Measurements from ENCODE around the gene FOXN1. TPM values are rescaled to one million over a fixed set of nuclear protein-coding genes. Genes with fewer than 3 reads are reported as not detected.

Gene FOXN1
- total and polyA plus RNA-seq, 2 of the 13 experiments (the other 11 are each of a cell fraction or from before 2014, with no cell fraction given): 0.01 TPM; not detected in 1

DNA sequence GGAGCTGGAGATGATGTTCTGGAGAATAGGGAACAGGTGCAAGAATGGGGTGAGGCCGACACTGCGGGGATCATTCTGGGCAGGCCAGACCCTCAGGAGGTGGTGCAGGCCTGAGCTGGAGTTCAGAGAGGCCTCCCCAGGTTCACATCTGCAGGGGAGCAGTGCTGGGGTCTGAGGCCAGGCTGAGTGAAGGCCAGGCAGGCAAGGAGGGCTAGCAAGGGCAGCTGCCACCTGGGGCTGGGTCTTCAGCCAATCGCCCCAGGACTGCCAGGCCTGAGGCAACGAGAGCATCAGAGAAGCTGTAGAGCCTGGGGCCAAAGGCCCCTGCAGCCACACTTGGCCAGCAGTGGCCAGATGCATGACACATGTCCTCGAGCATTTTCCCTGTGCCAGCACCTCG is 14.5 kb downstream of the FOXN1 start:
- Histone ChIP-seq H3K27ac (ENCODE audit: extremely low read length, insufficient read depth, low read length) (no peak overlapping the region), H3K9ac (ENCODE audit: insufficient read depth, low read depth, low read length) (no peak overlapping the region), H3K4me2 (ENCODE audit: low read depth, low read length) (no peak overlapping the region), H3K9me3 (ENCODE audit: low read length) (no peaks in the 10 kb centered on the region), H2AFZ (ENCODE audit: low read length) (no peak overlapping the region), H4K20me1 (ENCODE audit: insufficient read depth, low read length) (no peaks in the 10 kb centered on the region), H3K4me1 (ENCODE audit: insufficient read depth, low read length) (peaks cover 19% of the 10 kb centered on the region), H3K27me3 (ENCODE audit: control insufficient read depth in 1 of 2, insufficient read depth in 2 of 2, low read length in 2 of 2) (peaks cover 2 to 34% of the 10 kb centered on the region in 2 experiments; a peak in 4 of 5 replicates), H3K4me3 (replicated peaks in 1 of 3; ENCODE audit: insufficient read depth in 1 of 3, low read depth in 2 of 3, low read length in 3 of 3) (no peak overlapping the region), H3K79me2 (ENCODE audit: insufficient read depth, low read length) (no peaks in the 10 kb centered on the region), H3K36me3 (replicated peaks in 1 of 2; ENCODE audit: control insufficient read depth in 1 of 2, insufficient read depth in 2 of 2, low read length in 2 of 2) (no peaks in the 10 kb centered on the region)
- ChIA-PET POLR2A (no interaction called here), CTCF (ENCODE audit: low intra/inter-chr PET ratio, low total read pairs) (no interaction called here)
- 48% methylated on average over 3 of the region's 6 CpGs for WGBS (ENCODE audit: low lambda C conversion rate)
- TF ChIP-seq ZNF180 (CRISPR knock-in tag; IDR thresholded peaks at IDR 0.05; ENCODE audit: borderline replicate concordance, low read depth): no peak
- TF ChIP-seq ZNF234 (CRISPR knock-in tag; conservative IDR thresholded peaks at IDR 0.05): no peak
- TF ChIP-seq KLF12 (CRISPR knock-in tag; IDR thresholded peaks at IDR 0.05; ENCODE audit: borderline replicate concordance): no peak
- TF ChIP-seq GATAD1 (CRISPR knock-in tag; IDR thresholded peaks at IDR 0.05): no peak
- TF ChIP-seq ZMYM3 (CRISPR knock-in tag; IDR thresholded peaks at IDR 0.05): no peak
- TF ChIP-seq, protein P1, sequence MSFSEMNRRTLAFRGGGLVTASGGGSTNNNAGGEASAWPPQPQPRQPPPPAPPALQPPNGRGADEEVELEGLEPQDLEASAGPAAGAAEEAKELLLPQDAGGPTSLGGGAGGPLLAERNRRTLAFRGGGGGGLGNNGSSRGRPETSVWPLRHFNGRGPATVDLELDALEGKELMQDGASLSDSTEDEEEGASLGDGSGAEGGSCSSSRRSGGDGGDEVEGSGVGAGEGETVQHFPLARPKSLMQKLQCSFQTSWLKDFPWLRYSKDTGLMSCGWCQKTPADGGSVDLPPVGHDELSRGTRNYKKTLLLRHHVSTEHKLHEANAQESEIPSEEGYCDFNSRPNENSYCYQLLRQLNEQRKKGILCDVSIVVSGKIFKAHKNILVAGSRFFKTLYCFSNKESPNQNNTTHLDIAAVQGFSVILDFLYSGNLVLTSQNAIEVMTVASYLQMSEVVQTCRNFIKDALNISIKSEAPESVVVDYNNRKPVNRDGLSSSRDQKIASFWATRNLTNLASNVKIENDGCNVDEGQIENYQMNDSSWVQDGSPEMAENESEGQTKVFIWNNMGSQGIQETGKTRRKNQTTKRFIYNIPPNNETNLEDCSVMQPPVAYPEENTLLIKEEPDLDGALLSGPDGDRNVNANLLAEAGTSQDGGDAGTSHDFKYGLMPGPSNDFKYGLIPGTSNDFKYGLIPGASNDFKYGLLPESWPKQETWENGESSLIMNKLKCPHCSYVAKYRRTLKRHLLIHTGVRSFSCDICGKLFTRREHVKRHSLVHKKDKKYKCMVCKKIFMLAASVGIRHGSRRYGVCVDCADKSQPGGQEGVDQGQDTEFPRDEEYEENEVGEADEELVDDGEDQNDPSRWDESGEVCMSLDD (CRISPR knock-in tag; IDR thresholded peaks at IDR 0.05; ENCODE audit: borderline replicate concordance): no peak
- TF ChIP-seq ZIK1 (CRISPR knock-in tag; IDR thresholded peaks at IDR 0.05; ENCODE audit: borderline replicate concordance, low read depth): no peak
- BruUV-seq (replicated peaks): no TSS peak
- intact Hi-C loops (cut with micrococcal nuclease; ENCODE audit: unreplicated experiment): no loop called here
- no peak for DNase-seq (ENCODE audit: low spot score)
- no peak for ATAC-seq
- no peak for FAIRE-seq
- in situ Hi-C loops (cut with HindIII; ENCODE audit: extremely low pct_ligation_motif_present, low pct_unique_long_range_greater_than_20kb): no loop called here

Data from HepG2 (cell line).